ENCODE measurements around the gene CACHD1.

CACHD1 gene

DNA sequence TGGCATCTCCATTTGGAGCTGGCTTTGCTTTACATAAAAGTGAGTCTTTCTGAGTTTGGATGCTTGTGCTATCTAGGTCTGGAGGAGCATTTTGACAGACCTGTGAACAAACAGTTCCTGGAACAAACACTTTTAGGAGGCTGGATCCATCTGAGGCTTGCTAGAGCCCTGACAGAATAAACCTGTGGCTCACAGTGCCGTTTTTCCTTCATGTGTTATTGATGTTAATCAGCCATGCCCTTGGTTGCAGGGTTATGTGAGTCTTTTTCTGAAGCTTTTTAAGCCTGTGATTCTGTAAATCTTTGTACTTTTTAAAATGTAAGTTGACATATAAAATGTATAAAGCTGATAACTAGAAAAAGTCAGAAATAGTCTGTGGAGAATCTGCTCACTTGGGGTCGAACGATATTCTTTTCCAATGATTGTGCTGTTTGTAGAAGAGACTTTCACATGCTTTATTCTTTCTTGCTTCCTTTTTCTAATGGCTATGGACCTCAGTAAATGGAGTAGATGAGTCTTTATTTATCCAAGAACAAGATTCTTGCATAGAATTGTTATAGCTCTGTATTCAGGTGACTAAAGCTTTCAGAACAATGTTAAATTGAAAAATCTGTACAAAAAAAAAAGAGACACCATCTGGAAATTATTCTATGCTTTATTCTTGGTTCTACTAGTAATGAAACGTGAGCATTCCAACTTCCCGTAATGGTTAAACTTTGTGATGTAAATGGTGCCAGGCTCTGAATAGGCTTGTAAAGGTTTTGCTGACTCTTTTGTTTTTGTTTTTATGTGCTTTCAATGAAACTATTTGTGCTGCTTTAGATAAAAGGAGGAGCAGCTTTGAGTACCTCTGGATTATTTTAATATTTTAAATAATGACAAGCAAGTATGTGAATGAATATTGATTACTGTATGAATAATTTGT, 53.7 kb downstream of the CACHD1 start:
- DNase-seq (ENCODE audit: low spot score) = no peak

DNA sequence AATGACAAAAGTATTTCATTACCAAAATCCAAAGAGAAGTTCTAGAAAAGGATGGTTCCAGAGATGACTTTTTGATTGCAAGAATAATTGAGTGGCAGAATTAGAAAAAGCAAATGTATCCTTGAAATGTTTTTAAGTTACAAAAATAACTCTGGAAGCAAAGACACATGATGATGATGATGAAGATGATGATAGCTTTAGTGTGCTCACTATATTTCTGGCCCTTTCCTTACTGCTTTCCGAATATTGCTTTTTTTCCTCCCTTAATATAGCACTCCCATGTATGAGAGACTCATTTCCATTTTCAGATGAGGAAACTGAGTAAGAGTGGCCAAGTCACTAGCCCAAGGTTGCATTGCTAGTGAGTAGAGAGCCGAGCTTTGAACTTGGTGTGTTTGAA, 54.7 kb downstream of the CACHD1 start:
- no peak for DNase-seq (ENCODE audit: low spot score)

- DNase-seq (ENCODE audit: low spot score) = no peak
These were observed 55.3 kb downstream of the CACHD1 start for GRCh38 chr1:64525116-64525686.

DNA sequence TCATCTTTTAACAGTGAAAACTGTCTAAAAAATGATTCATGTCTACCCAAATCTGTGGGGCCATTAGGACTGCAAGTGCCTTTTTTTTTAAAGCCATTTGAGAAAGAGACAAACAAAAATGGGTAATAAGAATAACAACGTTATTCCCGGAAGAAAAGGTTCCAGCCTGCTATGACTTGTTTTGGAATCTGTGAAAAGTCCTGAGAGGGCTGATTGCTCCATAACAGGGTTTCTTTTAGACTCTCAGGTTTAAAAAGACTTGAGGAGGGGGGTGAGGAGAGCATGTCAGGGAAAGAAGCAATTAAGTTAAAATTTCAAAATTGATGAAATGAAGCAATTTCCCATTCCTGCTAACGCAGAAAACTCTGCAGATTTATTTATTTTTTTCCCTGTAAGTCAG, 56.4 kb downstream of the CACHD1 start:
- DNase-seq (ENCODE audit: low spot score) = no peak

DNA sequence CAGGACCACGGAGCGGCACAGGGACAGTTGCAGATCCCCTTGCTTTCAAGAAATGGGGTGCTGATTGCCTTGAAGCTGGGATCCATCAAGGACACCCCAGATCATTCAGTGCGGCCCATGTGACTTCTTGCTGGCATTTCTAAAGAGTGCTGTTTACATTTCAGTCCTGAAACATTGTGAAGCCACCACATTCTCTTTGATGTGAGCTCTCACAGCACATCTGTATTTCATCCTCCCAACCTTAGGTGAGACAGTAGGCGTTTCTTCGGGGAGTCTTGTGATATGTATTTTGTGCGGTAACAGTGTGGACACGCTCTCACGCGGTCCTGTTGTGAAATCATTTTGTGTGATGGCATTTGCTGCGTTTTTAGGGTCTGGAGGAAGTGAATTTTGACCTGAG, 57.2 kb downstream of the CACHD1 start:
- DNase-seq (ENCODE audit: low spot score) = no peak

DNA sequence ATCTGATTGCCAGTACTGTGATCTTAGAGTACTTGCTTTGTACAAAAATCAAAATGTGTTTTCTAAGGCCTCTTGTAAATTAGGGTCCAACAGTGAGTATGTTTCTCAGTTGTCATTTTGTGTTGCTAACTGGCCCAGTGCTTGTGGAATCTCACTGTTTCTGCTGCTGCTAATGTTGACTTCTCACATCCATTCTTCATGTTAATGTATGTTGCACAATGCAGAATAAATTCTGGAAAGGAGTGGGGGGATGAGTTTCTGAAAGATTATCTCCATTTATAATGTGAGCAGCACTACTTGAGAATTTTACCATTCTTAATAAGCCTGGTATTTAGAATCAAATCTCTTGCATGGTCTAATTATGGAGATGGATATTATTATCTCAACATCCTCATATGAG, 57.9 kb downstream of the CACHD1 start:
- DNase-seq (ENCODE audit: low spot score) = no peak

GRCh38 chr1:64530969-64531692, 61.2 kb downstream of the CACHD1 start:
- no peak for DNase-seq (ENCODE audit: low spot score)

GRCh38 chr1:64532646-64533045, 62.7 kb downstream of the CACHD1 start:
- DNase-seq (ENCODE audit: low spot score) = no peak

GRCh38 chr1:64535938-64536835, 66.3 kb downstream of the CACHD1 start:
- no peak for DNase-seq (ENCODE audit: low spot score)

DNA sequence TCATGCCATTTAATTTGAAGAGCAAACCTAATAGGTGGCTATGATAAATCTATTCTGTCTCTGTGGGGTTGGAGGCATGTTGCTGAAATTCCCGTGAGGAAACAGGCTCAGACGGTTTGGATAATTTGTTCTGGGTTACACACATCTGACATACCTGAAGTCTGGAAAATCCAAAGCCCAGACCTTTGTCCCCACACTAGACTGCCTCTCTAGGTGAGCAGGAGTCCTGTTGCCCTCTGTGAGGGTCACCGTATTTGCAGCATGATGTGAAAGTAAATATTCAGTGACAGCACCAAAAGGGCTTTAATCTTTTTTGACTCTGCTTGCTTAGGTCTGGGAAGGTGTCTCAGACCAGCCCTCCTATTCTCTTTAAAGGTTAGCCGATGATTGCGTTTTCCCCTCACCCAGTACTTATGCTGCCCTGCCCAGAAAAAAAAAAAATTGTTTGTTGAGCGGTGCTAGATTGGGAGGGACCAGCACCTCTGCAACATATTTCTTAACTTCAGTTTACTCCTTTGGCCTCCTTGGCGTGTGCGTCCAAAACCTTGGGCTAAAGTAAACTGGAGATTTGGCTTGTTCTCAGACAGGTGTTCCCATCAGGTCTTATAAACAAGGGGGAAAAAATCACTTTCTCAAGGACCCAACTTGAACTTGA, 67.0 kb downstream of the CACHD1 start:
- no peak for DNase-seq (ENCODE audit: low spot score)

GRCh38 chr1:64537942-64538341, 68.0 kb downstream of the CACHD1 start:
- DNase-seq (ENCODE audit: low spot score) = no peak

- DNase-seq (ENCODE audit: low spot score) = no peak
These were observed 68.5 kb downstream of the CACHD1 start for GRCh38 chr1:64538389-64538788.

- DNase-seq (ENCODE audit: low spot score) = no peak
These were observed 69.4 kb downstream of the CACHD1 start for GRCh38 chr1:64539289-64539688.

DNA sequence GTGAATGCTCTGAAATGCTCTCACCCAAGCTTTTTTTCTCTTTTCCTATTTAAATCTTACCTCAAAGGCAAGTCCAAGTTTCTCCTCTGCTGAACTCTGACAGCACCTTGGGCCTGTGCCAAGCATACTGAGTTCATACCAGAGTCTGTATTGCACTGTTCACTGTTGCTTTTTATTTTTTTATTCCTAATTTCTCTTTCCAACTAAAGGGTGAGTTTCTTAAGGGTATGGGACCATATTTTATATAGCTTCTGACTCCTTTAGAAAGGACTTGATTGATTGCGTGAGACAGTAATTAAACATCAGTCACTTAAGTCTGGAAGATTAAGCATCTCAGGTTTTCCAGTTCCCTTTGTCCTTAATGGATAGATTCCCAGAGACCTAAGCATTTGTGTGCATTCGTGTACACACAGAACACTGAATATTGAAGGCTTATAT, 69.9 kb downstream of the CACHD1 start:
- DNase-seq (ENCODE audit: low spot score) = no peak

- DNase-seq (ENCODE audit: low spot score) = no peak
These were observed 70.4 kb downstream of the CACHD1 start for GRCh38 chr1:64540265-64540791.

DNA sequence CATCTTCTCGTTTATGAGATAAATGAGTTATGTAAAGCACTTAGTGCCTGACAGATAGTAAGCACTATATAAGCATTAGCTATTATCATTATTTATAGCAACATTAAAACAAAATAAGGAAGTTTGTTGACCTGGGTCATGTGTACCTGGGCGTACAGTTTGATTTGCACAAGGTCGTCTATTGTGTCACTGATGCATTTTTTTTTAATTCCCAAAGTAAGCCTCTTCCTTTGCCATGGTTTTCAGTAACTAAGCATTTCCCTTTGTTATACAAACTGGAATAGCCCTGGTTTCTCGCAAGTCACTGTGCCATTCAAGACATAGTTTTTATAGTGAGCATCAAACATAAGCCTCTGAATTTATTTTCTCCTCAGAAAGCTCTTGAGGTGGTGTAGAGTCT, 72.2 kb downstream of the CACHD1 start:
- DNase-seq (ENCODE audit: low spot score) = no peak

DNA sequence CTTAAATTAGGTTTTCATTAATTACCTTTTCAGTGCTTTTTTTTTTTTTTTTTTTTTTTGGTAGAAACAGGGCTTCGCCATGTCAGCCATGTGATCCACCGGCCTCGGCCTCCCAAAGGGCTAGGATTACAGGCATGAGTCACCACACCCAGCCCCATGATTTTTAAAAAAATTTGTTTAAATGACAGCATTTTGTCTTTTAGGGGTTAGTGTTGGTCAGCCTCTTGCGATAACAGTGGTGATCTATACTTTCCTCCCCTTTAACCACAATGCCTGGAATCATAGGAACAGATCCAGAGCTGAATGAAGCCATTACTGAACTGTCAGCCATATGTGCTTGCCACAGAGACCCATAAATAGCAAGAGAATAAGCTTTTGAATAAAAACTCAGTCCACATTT, 73.9 kb downstream of the CACHD1 start:
- no peak for DNase-seq (ENCODE audit: low spot score)

DNA sequence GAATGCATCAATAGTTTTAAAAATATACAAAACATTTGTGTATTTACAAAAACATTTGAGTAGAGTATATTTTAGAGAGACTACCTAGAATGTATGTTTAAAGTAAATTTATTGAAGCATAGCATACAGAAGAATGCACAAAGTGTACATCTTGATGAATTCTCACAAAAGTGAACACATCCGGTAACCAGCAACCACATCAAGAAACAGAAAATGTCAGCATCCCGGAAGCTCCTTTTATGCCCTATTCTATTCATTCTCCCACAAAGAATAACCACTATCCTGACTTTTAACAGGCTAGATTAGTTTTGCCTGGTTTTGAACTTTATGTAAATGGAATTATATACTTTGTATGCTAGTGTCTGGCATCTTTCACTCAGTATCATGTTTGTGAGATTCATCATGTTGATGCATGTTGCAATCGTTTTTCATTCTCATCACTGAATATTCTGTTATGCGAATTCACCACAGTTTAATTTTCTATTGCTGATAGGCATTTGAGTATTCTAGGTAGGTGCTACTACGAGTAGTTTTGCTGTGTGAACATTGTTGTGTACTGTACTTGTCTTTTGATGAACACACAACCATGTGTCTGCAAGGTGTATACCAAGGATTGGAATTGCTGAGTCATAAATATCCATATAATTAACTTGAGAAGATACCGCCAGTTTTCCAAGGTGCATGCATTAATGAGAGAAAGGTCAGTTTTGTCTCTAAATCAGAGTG, 75.4 kb downstream of the CACHD1 start:
- DNase-seq (ENCODE audit: low spot score) = no peak

DNA sequence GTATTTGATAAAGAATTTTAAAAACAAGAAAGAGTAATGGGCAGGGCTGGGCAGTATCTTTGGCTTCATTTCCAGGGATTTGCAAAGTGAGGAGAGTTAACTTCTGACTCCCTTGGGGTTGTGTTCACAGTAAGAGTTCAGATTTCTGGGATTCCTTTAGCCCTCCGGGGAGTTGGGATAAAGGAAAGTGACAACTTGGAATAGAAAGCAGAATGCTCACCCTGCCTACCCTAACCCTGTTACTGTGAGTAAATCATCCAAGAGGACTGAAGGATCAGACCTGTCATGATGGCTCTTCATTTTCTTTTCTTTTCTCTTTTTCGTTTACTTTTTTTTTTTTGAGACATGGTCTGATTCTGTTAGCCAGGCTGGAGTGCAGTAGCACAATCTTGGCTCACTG, 76.1 kb downstream of the CACHD1 start:
- no peak for DNase-seq (ENCODE audit: low spot score)

- DNase-seq (ENCODE audit: low spot score) = no peak
These were observed 79.7 kb downstream of the CACHD1 start for GRCh38 chr1:64549464-64550239.
